GM04503 (cell line): Measurements from ENCODE around the gene IQSEC1.

ENCODE experiments used
- DNase-seq: peaks from one replicate; pipeline ENCODE4 v3.0.0-alpha.2; 2012; ENCODE audit warnings: low read depth

IQSEC1 gene

DNA sequence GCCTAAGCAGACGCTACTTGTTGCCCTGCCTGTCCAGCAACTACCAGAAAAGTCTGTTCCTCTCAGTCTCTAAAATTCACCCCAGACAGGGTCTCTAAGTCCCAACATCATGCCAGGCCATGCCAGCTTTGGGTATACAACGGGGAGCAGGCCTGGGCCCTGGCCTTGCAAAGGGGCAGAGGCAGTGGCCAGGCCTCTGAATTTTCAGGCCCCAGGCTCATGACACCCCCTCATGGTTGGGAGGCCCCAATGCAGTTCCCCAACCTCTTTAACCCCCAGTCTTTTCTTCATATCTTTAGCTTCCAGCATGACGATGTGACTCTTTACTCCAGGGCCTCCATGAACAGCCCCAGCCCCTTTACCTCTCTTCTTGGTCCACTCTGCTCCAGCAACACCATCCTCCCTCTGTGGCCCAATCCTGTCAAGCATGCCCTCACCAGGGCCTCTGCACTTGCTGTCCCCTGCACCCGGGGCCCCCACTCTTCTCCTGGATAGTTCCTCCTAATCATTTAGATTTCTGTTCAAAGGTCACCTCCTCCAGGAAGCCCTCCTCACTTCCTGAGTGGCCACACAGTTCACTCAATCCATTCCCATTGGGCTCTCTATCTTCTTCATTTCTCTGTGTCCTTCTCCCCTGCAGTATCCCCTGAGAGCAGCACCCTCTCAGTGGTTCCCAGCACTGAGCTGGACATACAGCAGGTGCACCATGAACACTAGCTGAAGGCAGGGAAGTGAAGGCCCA, 4.8 kb downstream of the IQSEC1 start:
- DNase-seq: no peak

DNA sequence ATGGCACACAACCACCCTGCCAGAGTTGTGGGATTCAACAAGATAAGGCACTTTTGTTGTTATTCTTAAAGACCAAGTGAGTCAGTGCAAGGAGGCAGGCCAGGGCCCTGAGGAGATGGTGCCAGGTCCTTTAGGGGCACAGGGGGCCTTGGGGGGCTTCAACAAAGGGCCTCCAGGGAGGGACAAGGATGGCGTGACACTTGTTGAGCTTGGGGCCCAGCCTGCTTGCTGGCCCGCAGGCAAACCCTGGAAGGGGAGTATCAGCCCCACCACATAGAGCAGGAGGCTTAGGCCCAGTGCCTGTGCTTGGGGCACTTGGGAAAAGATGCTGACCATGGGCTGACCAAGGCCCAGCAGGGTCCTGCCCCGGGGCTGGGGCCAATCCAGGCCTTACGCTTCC, 5.5 kb downstream of the IQSEC1 start:
- no peak for DNase-seq

DNA sequence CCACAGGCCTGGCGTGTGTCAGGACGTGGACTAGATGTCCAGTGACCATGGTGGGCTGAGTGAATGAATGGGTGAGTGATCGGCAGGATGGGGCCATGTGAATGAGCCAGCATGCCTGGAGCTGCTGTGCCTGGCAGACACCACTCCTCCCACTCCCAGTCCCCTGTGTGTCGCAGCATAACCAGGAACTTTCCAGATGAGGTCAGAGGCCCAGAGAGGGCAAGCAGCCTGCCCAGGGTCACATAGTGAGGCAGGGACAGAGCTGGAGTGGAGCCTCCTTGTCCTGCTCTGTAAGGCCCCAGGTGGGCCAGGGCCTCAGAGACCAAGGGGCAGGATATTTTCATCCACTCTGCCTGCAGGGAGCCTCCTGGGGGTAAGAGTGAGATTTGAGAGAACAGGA, 6.4 kb downstream of the IQSEC1 start:
- DNase-seq: no peak

DNA sequence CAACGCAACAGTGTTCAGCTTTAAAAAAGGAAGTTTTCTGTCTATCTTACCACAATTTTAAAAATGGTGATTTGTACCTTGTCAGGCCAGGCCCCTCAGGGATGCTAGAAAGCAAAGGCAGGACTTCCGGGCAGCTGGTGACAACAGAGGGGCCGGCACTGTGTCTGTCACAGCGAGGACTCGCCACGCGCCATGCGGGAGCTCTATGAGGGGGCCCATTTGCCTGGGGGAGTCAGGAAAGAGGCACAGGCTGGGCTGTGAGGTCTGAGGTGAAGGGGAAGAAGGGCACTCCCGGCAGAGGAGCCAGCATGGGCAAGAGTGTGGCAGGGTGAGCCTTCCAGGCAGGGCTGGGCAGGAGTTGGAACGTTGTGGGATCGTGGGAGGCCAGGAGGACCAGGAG, 7.0 kb downstream of the IQSEC1 start:
- DNase-seq: no peak

DNA sequence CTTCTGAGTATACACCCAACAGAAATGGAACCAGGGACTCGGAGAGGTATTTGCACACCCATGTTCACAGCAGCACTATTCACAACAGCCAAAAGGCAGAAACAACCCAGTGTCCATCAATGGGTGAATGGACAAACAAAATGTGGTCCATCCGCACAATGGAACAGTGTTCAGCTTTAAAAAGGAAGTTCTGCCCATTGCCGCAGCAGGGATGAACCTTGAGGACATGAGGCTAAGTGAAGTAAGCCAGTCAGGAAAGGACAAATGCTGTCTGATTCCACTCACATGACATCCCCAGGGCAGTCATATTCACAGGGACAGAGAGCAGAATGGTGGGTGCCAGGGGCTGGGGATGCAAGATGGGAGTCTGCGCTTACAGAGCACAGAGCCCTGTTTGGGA, 7.5 kb downstream of the IQSEC1 start:
- no peak for DNase-seq

DNA sequence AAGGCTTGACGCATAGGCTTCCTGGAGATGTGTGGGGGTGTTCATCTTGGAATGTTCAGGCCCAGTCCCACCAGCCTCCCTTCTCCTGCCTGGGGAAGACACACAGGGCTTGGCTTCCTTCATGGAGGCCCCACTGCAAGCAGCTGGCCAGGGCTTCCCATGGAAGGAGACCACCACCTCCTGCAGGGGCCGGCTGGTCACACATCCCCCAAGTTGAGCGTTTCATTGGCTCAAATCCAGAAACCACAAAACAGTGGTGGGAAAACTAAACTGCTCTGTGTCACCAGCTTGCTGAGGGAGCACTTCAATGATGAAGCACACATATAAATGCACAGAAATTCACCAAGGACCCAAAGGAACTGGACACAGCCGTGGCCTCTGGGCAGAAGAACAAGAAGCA, 8.3 kb downstream of the IQSEC1 start:
- DNase-seq: no peak

DNA sequence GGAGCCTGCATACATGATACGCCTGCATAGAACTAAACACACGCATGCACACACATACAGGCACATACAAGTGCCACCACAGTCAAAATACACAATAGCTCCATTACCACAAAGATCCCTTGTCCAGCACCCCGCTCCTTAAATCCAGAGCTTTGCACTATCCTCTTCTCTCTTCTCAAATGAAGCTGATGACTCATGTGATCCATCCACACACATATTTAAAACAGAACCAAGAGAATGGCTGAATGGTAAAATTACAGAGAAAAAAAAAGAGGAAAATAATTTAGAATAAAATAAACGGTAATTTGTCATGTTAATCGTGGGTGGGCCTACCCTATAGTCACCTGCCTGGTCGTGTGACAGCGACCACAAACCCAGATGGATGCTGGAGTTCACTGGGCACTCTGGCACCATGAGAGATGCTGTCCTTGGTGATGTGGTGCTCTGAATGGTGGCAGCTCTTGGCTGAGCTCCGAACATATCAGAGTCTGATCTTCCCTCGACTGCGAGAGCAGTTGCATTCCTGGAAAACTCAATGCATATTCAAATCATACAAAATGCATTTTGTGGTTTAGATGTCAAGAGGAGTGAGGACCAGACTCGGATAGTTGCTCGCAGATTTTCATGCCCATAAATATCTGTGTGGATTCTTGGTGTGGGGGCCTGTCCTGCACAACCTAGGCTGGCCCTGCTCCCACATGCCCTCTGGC, 8.9 kb downstream of the IQSEC1 start:
- DNase-seq: no peak

DNA sequence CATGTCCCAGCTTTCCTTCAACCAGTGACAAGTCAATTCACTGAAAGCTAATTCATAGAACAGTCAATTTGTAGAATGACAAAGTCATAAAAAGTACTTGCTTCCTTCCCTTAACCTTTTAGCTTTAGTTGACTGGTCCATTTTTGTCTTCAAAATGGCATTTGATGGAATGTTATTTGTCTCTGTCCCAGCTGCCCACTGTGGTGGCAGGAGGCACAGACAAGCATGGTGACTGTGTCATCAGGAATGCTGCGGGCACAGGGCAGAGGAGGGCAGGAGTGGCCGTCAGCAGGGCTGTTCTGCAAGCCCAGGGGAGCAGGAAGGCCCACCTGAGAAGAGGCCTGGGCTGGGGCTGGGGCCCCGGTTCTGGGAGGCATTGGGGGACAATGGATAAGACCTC, 10.0 kb downstream of the IQSEC1 start:
- no peak for DNase-seq

DNA sequence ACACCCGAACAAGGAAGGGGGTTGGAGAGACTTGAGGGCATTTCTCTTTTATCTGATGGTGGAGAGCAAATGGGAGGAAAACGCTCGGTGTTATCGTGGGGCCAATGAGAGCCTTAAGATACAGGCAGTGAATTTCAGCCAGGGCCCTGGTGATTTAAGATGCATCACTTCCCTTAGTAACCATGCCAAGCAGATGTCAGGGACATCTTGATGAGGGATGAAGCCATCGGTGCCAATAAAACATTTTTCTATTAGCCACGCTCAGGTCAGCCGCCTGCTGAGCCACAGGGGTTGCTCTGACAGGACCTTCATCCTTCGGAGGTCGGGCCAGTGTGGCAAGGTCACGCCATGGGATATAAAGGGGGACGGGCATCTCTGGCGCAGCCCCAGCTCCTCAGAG, 10.6 kb downstream of the IQSEC1 start:
- DNase-seq: no peak

DNA sequence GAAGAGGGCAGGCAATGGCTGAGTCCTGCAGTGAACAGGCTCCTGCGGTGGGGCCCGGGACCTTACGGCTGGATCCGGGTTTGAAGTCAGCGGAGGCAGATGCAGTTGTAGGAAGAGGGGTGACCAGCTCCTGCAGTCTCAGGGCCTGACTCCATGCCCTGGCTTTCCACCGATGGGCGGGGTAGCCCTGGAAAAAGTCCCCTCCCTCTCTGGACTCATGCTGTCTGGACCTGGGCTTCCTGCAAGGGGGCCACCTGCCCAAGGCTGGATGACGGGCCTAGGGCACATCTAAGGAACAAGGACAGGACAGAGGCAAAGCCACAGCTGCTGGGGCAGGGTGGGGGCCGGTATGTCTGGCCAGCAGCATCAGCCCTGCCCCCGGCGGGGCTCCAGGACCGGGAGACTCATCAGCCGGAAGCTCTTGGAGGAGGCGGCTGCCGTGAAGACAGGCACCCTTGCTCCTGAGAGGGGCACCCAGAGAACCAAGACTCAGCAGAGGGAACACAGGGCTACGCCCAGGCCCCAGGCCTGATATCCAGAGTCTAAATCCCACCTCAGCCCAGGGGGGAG, 12.8 kb downstream of the IQSEC1 start:
- no peak for DNase-seq

DNA sequence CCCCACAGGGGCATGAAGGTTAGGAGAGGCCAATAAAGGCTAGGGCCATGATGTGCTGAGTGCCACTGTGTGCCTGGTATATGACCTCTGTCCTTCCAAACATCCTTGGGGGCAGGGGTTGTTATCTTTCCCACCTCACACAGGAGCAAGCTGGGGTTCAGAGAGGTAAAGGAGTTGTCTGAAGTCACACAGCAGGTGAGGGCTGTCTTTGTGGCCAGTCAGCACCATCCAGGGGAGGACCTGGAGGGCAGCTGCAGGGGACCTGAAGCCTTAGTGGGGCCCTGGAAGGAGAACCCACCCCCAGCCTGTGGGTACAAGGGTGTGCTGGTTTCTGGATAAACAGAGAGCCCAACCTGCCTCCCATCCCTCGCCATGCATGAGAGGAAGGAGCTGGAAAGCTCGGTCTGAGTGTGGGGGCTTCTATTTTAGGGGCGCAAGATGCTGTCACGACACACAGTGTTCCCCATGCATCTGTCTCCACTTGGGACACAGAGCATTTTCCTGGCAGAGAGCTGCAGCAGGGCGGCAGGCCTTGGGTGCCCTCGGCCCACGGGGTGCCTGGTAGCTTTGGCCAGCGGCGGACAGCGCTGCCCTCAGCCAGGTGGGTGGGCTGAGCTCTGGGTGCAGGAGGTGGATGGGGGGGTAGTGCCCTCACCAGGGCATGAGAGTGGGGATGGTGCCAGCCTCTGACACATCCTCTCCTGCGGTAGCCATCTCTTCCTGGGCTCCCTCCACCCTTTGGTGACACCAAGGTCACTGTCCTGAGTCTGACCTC, 14.7 kb downstream of the IQSEC1 start:
- DNase-seq: no peak

DNA sequence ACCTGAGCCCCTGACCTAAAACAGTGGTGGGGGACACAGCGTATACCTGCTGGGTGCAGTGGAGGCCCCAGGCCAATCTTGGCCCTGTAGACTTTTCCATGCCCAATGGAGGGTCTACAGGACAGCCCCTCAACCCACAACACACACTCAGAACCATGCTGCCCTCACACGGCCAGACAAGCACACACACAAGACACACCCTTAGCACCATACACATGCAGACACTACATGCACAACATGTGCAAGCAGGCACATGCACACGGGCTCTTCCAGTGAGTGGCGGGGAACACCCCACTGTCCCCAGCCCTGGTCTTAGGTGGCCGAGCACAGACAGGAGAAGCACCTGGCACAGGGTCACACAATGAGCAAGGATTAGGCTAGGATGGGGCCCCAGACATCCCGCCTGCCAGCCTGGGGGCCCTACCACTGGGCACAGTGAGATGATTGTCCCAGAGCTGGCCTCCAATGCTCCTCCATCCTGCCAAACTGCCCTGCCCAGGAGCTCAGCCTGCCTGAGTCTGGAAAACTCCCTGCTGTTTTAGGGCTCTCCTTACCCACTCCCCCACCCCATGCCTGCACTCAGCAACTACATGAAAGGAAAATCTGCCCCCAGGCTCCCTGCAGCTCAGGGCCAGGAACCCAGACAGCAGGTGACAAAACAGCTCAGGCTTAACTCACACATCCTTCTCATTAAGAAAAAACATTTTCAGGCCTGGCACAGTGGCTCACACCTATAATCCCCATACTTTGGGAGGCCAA, 15.8 kb downstream of the IQSEC1 start:
- DNase-seq: no peak

DNA sequence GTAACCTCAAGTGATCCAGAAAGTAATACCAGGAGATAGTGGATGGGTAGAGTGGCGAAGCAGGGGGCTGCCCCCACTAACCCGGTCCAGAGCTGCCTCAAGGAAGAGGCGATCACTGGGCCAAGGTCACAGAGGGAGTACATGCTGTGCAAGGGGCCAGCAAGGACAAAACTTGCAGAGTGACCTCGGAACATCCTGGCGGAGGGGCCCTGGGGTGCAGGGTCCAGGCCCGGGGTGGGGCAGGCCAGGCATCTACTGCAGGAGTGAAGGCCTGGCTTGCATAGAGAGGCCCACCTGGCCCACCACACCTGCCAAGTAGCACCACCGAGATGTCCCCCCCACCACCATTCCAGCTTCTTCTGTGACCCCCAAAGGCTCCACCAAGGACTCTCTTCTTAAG, 17.6 kb downstream of the IQSEC1 start:
- no peak for DNase-seq

DNA sequence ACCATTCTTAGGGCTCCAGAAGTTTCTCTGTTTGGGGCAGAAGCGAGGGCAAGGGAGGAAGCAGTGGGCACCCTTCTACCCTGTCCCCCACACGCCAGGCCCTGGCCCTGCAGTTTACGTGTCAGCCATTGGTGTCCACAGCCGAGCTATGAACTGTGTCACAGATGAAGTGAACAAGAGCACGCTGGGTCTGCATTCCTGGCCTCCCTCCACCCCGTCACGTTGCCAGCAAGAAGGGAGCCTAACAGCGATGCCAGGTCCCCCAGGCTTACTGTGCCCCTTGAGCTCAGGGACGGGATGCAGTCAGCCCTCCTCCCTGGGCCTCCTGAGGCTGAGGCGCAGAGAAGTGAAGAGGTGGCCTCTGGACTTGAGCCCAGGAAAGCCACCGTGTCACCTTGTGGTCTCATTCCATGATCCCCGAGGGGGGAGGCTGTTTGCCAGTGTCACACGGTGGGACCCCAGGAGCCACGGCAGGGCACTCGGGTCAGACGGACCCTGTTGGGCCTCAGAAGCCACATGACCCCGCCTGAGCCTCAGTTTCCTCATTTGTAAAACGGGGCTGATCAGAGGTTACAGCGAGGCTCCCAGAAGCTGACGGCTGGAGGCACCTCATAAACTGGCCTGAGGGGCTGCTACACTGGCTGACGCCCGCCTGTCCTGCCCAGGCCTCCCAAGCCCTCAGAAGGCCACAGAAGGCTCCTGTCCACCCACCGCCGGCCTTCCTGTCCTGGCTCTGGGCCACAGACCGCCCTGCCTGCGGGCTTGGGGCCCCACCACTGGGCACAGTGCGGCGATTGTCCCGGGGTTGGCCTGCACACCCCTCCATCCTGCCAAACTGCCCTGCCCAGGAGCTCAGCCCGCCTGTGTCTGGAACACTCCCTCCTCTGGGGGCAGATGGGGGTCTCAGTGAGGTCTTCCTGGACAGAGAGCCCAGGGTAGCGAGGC, 18.6 kb downstream of the IQSEC1 start:
- DNase-seq: no peak

DNA sequence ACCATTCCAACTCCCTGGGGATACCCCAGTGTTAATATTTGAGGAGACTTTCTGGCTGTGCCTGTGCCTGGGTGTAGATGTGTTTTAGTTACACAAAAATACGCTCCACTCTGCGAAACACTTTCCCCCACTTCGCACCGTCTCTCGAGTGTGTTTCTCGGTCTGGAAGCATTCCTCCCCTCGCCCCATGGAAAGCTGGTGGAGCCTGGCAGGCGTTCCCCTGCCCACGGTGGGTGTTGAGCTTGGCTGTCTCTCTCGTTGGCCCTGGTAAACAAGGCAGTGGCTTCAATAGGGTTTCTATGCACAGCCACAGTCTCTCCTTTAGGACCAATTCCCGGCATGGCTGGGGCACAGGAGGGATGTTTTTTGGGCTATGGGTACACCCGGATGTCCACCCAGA, 19.3 kb downstream of the IQSEC1 start:
- no peak for DNase-seq

DNA sequence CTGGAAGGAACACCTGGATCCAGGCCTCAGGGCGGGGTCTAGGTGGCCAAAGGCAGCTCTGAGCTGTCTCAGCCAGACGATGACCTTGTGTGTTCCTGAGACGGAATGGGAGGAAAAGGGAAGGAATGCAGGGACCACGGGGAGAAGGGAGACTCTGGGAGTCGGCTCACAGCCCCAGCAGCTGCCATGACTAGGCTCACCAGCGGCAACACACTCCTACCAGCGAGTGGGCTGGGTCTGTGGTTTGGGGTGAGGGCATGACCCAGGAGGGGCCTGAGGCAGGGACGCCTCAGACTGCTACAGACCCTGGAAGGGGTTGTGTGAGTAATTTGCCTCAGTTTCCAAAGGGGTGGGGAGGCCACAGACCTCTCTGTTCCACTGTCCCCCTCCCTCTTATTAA, 19.8 kb downstream of the IQSEC1 start:
- no peak for DNase-seq

DNA sequence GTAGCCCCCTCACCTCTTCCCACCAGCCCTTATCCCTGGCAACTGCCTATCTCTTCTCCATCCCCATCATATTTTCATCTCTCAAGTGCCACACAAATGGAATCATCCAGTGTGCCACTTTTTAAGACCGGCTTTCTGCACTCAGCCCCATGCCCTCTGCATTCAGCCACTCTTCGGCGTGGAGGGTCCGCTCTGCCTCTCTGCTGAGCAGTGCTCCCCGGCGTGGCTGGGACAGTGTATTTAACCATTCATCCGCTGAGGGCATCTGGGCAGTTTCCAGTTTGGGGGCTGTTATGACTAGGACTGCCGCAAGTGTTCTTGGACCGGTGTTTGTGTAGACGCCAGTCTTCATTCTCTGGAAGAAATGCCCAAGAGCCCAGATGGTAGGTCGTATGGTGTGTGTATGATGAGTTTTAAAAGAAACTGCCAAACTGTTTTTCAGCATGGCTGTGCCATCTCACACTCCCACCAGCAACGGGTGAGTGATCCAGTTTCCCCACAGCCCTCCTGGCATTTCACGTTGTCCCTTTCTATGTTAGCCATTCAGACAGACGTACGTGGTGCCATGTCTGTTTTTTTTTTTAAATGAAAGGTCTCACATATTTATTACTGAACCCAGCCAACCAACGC, 20.9 kb downstream of the IQSEC1 start:
- DNase-seq: no peak

DNA sequence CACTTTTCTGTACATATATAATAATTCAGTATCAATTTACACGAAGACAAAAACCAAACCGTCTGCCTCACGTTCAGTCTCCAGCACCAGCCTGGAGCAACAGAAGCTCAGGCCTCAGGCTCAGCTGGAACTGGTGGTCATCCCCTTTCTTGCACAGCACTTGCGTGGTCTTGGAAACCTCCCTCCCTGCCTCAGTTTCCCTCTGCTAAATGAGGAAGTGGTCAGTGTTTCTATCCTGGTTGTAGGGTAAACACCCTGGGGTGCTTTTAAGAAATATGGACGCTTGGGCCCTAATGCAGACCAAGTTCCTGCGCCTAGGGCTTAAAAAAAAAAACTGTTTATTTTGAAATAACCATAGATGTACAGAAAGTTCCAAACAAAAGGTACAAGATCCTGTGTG, 21.6 kb downstream of the IQSEC1 start:
- DNase-seq: no peak

DNA sequence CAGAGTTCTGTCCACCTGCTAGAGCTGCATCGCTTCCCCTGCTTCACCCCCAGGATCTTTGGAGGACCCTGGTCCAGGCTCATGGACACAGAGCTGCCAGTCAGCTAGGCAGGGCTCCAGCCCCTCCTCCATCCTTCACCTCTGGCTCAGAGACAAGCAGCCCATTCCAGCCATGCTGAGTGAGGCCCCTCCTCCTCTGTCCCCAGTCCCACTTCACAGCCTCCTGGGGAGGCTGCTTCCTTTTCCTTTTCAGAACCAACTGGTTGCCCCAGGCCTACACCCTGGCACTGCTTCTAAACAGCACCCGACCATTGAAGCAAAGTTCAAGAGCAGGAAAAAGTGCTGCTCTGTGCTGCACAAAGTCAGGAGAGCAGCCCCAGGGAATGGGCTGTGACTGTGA, 22.2 kb downstream of the IQSEC1 start:
- no peak for DNase-seq

DNA sequence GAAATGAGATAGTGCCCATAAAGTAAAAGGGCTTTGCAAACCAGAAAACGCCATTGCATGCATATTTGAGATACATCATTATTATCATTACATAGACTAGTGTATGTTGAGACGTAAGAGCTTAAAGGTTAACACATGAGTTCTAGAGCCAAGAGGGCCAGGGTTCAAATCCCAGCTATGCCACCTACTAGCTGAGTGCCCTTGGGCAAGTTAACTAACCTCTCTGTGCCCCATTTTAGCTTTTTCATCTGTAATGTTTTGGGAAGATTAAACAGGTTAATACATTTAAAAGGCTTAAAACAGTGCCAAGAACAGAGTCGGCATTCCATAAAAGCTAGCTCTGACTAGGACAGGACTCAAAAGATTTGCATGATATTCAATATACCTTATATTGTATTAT, 22.8 kb downstream of the IQSEC1 start:
- DNase-seq: no peak
